Thymus (tissue), 11 donors: Measurements from ENCODE around the gene PRPF6. TPM values are rescaled to one million over a fixed set of nuclear protein-coding genes. Genes with fewer than 3 reads are reported as not detected.
"Not testable (repeated sequence)": the region's sequence is repeated elsewhere in the genome, so short reads cannot be mapped to it uniquely, and the experiment has no call there.

Source experiments
- DNase-seq, 9 donors: peaks; one replicate each; pipeline ENCODE4 v3.0.0-alpha.2; 2013; ENCODE audit warnings: low spot score in 9 of 9, low read depth in 6 of 9, missing footprints in 1 of 9
- H3K27ac ChIP-seq, 2 donors: one replicate each; pipeline ENCODE4 v1.5.1; 2013; ENCODE audit warnings: control low read depth in 1 of 2, low read depth in 1 of 2, low read length in 1 of 2, mild to moderate bottlenecking in 1 of 2, moderate library complexity in 1 of 2
- H3K27me3 ChIP-seq, 2 donors: one replicate each; pipeline ENCODE4 v1.5.1; 2013; ENCODE audit warnings: low read length in 1 of 2; ENCODE audit not compliant: control insufficient read depth in 2 of 2, insufficient read depth in 1 of 2
- H3K36me3 ChIP-seq, 2 donors: one replicate each; pipeline ENCODE4 v1.5.1; 2013; ENCODE audit warnings: low read length in 1 of 2, mild to moderate bottlenecking in 1 of 2, moderate library complexity in 1 of 2; ENCODE audit not compliant: control insufficient read depth in 2 of 2, insufficient read depth in 2 of 2
- H3K4me1 ChIP-seq, 2 donors: one replicate each; pipeline ENCODE4 v1.5.1; 2013; ENCODE audit warnings: low read length in 2 of 2; ENCODE audit not compliant: control insufficient read depth in 2 of 2, insufficient read depth in 2 of 2
- H3K4me3 ChIP-seq, 2 donors: one replicate each; pipeline ENCODE4 v1.5.1; 2013; ENCODE audit warnings: low read length in 2 of 2, control low read depth in 1 of 2, mild to moderate bottlenecking in 1 of 2
- H3K9me3 ChIP-seq, 2 donors: one replicate each; pipeline ENCODE4 v1.5.1; 2013; ENCODE audit warnings: low read length in 1 of 2, mild to moderate bottlenecking in 1 of 2; ENCODE audit not compliant: control insufficient read depth in 2 of 2, insufficient read depth in 1 of 2
- WGBS: extraction: QIAGEN DNeasy Blood & Tissue Kit; methylation state at CpG from one replicate; pipeline ENCODE4 v1.1.7; 2013; 5-methylcytosine and 5-hydroxymethylcytosine counted together
- polyA plus RNA-seq: library from polyadenylated mRNA; stranded (reverse); fragments of 200-250 nt; gene quantifications from one replicate; pipeline ENCODE4 v1.2.3, GENCODE V29; 2013
- total RNA-seq: library from RNA; stranded (reverse); fragments of 120-200 nt; gene quantifications from one replicate; pipeline ENCODE4 v1.2.4, GENCODE V29; 2013
- donor health status: healthy.

PRPF6 gene
- total and polyA plus RNA-seq, 2 donors = 45.1 to 56.1 TPM

- Histone ChIP-seq H3K36me3 (peaks cover 20 to 28% of the 10 kb centered on the region in 2 donors), H3K27me3 (peaks cover 2 to 5% of the 10 kb centered on the region in 2 donors), H3K9me3 (peaks cover 0 to 4% of the 10 kb centered on the region in 2 donors), H3K4me3 (no peak overlapping the region), H3K27ac (no peak overlapping the region), H3K4me1 (peaks cover 14 to 32% of the 10 kb centered on the region in 2 donors)
- no peak for DNase-seq
- 95% methylated on average over 5 of the region's 5 CpGs for WGBS
These were observed 10.1 kb upstream of the PRPF6 start for GRCh38 chr20:63970714-63971431.

- peaks cover 10 to 19% of the 10 kb centered on the region in 2 donors for H3K36me3 ChIP-seq
- H3K27me3 ChIP-seq, DNase-seq, H3K27ac ChIP-seq, H3K4me3 ChIP-seq, H3K9me3 ChIP-seq: not testable (repeated sequence)
- peaks cover 14 to 36% of the 10 kb centered on the region in 2 donors for H3K4me1 ChIP-seq
- 78% methylated on average over 10 of the region's 10 CpGs for WGBS
These were observed 9.0 kb upstream of the PRPF6 start for GRCh38 chr20:63971960-63972311.

- Histone ChIP-seq H3K36me3 (peaks cover 9 to 15% of the 10 kb centered on the region in 2 donors), H3K27me3 (peaks cover 2 to 5% of the 10 kb centered on the region in 2 donors), H3K27ac (no peak overlapping the region), H3K9me3 (peaks cover 0 to 2% of the 10 kb centered on the region in 2 donors), H3K4me1 (peaks cover 14 to 39% of the 10 kb centered on the region in 2 donors), H3K4me3 (no peak overlapping the region)
- 77% methylated on average over 18 of the region's 18 CpGs for WGBS
- no peak for DNase-seq
These were observed 8.4 kb upstream of the PRPF6 start for GRCh38 chr20:63972312-63973159.

- Histone ChIP-seq H3K4me1 (peaks cover 14 to 44% of the 10 kb centered on the region in 2 donors), H3K36me3 (peaks cover 9% of the 10 kb centered on the region in 2 donors), H3K4me3 (no peak overlapping the region), H3K9me3 (peaks cover 0 to 2% of the 10 kb centered on the region in 2 donors), H3K27me3 (peaks cover 2 to 6% of the 10 kb centered on the region in 2 donors), H3K27ac (no peak overlapping the region)
- DNase-seq = no peak
- 98% methylated on average over 3 of the region's 3 CpGs for WGBS
These were observed 7.8 kb upstream of the PRPF6 start for GRCh38 chr20:63973160-63973479.

GRCh38 chr20:63973636-63974401 is 7.1 kb upstream of the PRPF6 start:
- no peak overlapping the region for H3K4me3 ChIP-seq
- peak overlapping the region in 1 of 2 donors; percentile 3 for H3K27ac ChIP-seq
- peak in 3 of 9 donors; percentile 65 to 83 (median 75) for DNase-seq
- peaks cover 2 to 13% of the 10 kb centered on the region in 2 donors for H3K27me3 ChIP-seq
- peaks cover 13 to 44% of the 10 kb centered on the region in 2 donors for H3K4me1 ChIP-seq
- whole genome bisulfite sequencing = 29% methylated on average over 37 of the region's 37 CpGs
- peaks cover 9% of the 10 kb centered on the region in 2 donors for H3K36me3 ChIP-seq
- peaks cover 0 to 2% of the 10 kb centered on the region in 2 donors for H3K9me3 ChIP-seq

GRCh38 chr20:63974402-63975200 is 6.3 kb upstream of the PRPF6 start:
- no peak for DNase-seq
- 93% methylated on average over 19 of the region's 19 CpGs for WGBS
- Histone ChIP-seq H3K4me3 (no peak overlapping the region), H3K27me3 (peaks cover 2 to 17% of the 10 kb centered on the region in 2 donors), H3K4me1 (peaks cover 9 to 44% of the 10 kb centered on the region in 2 donors), H3K36me3 (peaks cover 9% of the 10 kb centered on the region in 2 donors), H3K9me3 (peaks cover 0 to 2% of the 10 kb centered on the region in 2 donors), H3K27ac (peak overlapping the region in 1 of 2 donors; percentile 26)

- H3K27me3 ChIP-seq = peaks cover 0 to 17% of the 10 kb centered on the region in 2 donors
- H3K4me3 ChIP-seq, H3K27ac ChIP-seq, DNase-seq, H3K36me3 ChIP-seq, H3K9me3 ChIP-seq: not testable (repeated sequence)
- WGBS = 90% methylated on average over 7 of the region's 7 CpGs
- H3K4me1 ChIP-seq = peaks cover 12 to 50% of the 10 kb centered on the region in 2 donors
These were observed 4.4 kb upstream of the PRPF6 start for GRCh38 chr20:63976511-63976910.

GRCh38 chr20:63976980-63977738 is 3.8 kb upstream of the PRPF6 start:
- no peak for DNase-seq
- H3K4me1 ChIP-seq = peaks cover 15 to 53% of the 10 kb centered on the region in 2 donors
- H3K27ac ChIP-seq = no peak overlapping the region
- no peak overlapping the region for H3K4me3 ChIP-seq
- 97% methylated on average over 18 of the region's 18 CpGs for WGBS
- peaks cover 0 to 17% of the 10 kb centered on the region in 2 donors for H3K27me3 ChIP-seq
- peaks cover 0 to 2% of the 10 kb centered on the region in 2 donors for H3K9me3 ChIP-seq
- peaks cover 9% of the 10 kb centered on the region in 2 donors for H3K36me3 ChIP-seq
